ENCODE results near the gene C2orf92. TPM values are rescaled to one million over a fixed set of nuclear protein-coding genes. Genes with fewer than 3 reads are reported as not detected.

The C2orf92 gene
- total RNA-seq, 1 experiment from 2014 or later, result 5.9 TPM

DNA sequence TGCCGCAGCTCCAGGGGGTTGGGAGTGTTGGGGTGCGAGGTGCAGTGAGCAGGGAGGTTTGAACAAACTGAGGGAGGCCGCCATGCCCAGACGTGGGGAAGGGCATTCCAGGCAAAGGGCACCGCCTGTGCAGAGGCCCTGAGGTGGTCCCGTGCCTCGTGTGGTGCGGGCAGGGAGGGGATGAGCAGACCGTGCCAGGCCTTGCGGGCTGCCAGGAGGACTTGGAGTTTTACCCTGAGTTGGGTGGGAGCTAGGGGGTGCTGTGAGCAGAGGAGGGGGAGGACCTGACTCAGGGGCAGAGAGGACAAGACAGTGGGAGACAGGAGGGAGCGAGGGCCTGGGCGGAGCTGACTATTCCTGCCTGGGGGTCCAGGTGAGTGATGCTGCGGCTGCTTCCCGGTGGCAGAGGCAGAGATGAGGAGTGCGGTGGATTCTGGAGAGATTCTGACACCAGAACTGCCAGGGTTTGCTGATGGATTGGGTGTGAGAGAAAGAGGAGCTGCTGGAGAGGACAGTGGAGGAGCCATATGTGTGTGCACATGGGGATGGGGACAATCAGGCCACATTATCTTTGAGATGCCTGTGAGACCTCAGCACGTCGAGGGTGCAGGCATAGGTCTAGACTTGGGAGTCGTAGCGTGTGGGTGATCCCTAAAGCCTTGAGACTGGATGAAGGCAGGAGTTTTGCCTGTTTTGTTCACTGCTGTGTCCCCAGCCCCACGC, 67.3 kb downstream of the C2orf92 start:
- Histone ChIP-seq H2AFZ (ENCODE audit: low read length) (no peak overlapping the region), H3K9me3 (ENCODE audit: low read length) (no peaks in the 10 kb centered on the region), H3K4me3 (ENCODE audit: low read length) (no peak overlapping the region), H3K9ac (ENCODE audit: low read length) (no peak overlapping the region), H3K9me2 (replicated peaks; ENCODE audit: insufficient read depth, low read length) (no peaks in the 10 kb centered on the region), H3K27me3 (ENCODE audit: low read length) (no peaks in the 10 kb centered on the region), H3K4me2 (ENCODE audit: low read depth, low read length, poor library complexity, severe bottlenecking) (no peak overlapping the region), H4K20me1 (ENCODE audit: insufficient read depth, low read depth, low read length) (no peaks in the 10 kb centered on the region), H3K79me2 (ENCODE audit: low read length) (no peaks in the 10 kb centered on the region), H3K4me1 (ENCODE audit: low read length) (no peaks in the 10 kb centered on the region), H3K36me3 (ENCODE audit: insufficient read depth, low read length) (no peaks in the 10 kb centered on the region), H3K27ac (ENCODE audit: low read length) (no peak overlapping the region)
- DNase-seq, result no peak

DNA sequence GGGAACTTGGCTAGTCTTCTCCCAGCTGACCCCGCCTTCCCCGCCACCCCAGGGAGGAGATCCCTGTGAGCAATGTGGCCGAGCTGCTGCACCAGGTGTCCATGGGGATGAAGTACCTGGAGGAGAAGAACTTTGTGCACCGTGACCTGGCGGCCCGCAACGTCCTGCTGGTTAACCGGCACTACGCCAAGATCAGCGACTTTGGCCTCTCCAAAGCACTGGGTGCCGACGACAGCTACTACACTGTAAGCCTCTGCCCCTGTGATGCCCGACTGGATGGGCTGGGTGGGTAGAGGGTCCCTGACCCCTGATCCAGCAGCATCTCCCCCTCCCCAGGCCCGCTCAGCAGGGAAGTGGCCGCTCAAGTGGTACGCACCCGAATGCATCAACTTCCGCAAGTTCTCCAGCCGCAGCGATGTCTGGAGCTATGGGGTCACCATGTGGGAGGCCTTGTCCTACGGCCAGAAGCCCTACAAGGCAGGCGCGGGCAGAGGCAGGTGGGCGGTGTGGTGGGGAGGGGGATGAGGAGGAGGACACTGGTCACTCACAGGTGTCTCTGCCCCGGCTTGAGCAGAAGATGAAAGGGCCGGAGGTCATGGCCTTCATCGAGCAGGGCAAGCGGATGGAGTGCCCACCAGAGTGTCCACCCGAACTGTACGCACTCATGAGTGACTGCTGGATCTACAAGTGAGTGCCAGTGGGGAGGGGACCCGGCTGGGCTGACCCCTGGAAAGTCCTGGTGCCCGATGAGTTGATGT, 68.1 kb downstream of the C2orf92 start:
- no peak overlapping the region for H3K4me2 ChIP-seq (ENCODE audit: low read depth, low read length, poor library complexity, severe bottlenecking)
- no peaks in the 10 kb centered on the region for H4K20me1 ChIP-seq (ENCODE audit: insufficient read depth, low read depth, low read length)
- no peaks in the 10 kb centered on the region for H3K9me3 ChIP-seq (ENCODE audit: low read length)
- H2AFZ ChIP-seq (ENCODE audit: low read length), result no peak overlapping the region
- H3K4me1 ChIP-seq (ENCODE audit: low read length), result no peaks in the 10 kb centered on the region
- H3K79me2 ChIP-seq (ENCODE audit: low read length), result no peaks in the 10 kb centered on the region
- no peaks in the 10 kb centered on the region for H3K9me2 ChIP-seq (replicated peaks; ENCODE audit: insufficient read depth, low read length)
- no peaks in the 10 kb centered on the region for H3K27me3 ChIP-seq (ENCODE audit: low read length)
- H3K27ac ChIP-seq (ENCODE audit: low read length), result no peak overlapping the region
- no peaks in the 10 kb centered on the region for H3K36me3 ChIP-seq (ENCODE audit: insufficient read depth, low read length)
- H3K9ac ChIP-seq (ENCODE audit: low read length), result no peak overlapping the region
- DNase-seq, result no peak
- no peak overlapping the region for H3K4me3 ChIP-seq (ENCODE audit: low read length)

DNA sequence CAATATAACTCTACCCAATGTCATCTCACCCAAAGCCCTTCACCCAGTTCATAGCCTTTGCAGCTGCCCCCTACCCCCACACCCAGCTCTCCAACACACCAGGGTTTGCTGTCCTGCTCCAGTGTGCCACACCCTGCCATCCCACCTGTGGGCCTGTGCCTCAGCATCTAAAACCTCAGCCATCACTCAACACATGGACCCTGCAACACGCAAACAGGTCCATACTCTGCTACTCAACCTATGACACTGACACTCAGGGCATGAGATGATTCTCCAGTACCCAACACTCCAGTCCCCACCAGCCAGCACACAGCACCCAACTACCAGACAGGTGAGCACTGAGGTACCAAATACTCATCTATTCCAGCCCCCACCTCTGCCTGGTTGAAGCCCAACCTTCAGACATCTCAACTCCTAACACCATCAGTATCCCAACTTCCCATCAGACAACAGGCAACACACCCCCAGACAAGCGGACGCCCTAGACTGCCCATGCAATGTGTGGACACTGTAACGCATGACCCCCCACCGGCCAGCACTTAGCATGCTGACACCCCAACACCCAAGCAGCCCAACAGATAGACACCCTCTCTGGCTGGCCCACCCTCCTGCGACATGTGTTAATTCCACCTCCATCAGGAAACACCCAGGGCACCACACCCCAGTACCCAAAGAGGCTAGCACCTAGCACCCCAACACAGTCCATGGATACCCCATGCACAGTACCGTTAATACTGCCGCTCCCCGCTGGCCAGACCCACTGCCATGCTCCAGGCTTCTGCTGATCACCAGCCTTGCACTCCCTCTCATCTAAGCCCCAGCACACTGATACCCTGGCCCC, 68.9 kb downstream of the C2orf92 start:
- Histone ChIP-seq H3K9ac (ENCODE audit: low read length) (no peak overlapping the region), H3K4me2 (ENCODE audit: low read depth, low read length, poor library complexity, severe bottlenecking) (no peak overlapping the region), H3K4me1 (ENCODE audit: low read length) (no peaks in the 10 kb centered on the region), H3K4me3 (ENCODE audit: low read length) (no peak overlapping the region), H2AFZ (ENCODE audit: low read length) (no peak overlapping the region), H4K20me1 (ENCODE audit: insufficient read depth, low read depth, low read length) (no peaks in the 10 kb centered on the region), H3K9me2 (replicated peaks; ENCODE audit: insufficient read depth, low read length) (no peaks in the 10 kb centered on the region), H3K27ac (ENCODE audit: low read length) (no peak overlapping the region), H3K27me3 (ENCODE audit: low read length) (no peaks in the 10 kb centered on the region), H3K36me3 (ENCODE audit: insufficient read depth, low read length) (no peaks in the 10 kb centered on the region), H3K9me3 (ENCODE audit: low read length) (no peaks in the 10 kb centered on the region), H3K79me2 (ENCODE audit: low read length) (no peaks in the 10 kb centered on the region)
- DNase-seq, result no peak

DNA sequence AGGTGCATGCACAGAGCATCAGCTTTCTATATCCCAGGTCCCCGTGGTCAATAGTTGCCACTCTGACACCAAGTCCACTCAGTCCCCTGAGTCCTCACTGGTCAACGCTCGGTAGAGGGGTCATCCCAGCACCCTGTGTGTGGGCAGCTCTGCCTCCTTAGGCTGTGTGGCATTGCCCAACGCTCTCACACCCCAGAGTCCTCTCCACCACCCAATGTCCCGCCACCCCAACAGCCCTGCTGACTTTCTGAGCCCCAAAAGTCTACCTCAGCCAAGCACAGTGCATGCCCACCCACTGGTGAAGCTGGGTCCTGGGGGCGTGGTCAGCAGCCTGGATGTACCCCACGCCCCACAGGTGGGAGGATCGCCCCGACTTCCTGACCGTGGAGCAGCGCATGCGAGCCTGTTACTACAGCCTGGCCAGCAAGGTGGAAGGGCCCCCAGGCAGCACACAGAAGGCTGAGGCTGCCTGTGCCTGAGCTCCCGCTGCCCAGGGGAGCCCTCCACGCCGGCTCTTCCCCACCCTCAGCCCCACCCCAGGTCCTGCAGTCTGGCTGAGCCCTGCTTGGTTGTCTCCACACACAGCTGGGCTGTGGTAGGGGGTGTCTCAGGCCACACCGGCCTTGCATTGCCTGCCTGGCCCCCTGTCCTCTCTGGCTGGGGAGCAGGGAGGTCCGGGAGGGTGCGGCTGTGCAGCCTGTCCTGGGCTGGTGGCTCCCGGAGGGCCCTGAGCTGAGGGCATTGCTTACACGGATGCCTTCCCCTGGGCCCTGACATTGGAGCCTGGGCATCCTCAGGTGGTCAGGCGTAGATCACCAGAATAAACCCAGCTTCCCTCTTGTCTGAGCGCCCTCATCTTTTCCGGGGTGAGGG, 69.7 kb downstream of the C2orf92 start:
- Histone ChIP-seq H3K9me3 (ENCODE audit: low read length) (no peaks in the 10 kb centered on the region), H3K4me1 (ENCODE audit: low read length) (no peaks in the 10 kb centered on the region), H3K27ac (ENCODE audit: low read length) (no peak overlapping the region), H3K9ac (ENCODE audit: low read length) (no peak overlapping the region), H3K27me3 (ENCODE audit: low read length) (no peaks in the 10 kb centered on the region), H3K9me2 (replicated peaks; ENCODE audit: insufficient read depth, low read length) (no peaks in the 10 kb centered on the region), H4K20me1 (ENCODE audit: insufficient read depth, low read depth, low read length) (no peaks in the 10 kb centered on the region), H3K4me3 (ENCODE audit: low read length) (no peak overlapping the region), H2AFZ (ENCODE audit: low read length) (no peak overlapping the region), H3K36me3 (ENCODE audit: insufficient read depth, low read length) (no peaks in the 10 kb centered on the region), H3K79me2 (ENCODE audit: low read length) (no peaks in the 10 kb centered on the region), H3K4me2 (ENCODE audit: low read depth, low read length, poor library complexity, severe bottlenecking) (no peak overlapping the region)
- DNase-seq, result no peak

DNA sequence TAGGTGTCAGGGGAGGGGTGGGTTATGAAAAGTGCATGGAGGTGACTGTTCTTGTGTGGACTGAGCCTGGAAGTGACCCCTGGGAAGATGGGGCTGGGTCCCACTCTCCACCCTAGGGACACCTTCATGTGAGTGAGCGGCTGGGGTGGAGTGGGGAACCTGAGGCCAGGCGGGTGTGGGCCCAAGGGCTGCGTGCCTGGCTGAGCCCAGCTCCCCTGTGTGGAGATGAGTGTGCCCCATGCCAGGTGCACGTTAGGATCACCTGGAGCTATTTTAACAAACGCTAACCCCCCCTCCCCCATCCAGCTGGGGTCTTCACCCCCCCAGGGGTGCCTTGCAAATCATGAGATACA, 70.4 kb downstream of the C2orf92 start:
- Histone ChIP-seq H3K4me3 (ENCODE audit: low read length) (no peak overlapping the region), H4K20me1 (ENCODE audit: insufficient read depth, low read depth, low read length) (no peaks in the 10 kb centered on the region), H3K27me3 (ENCODE audit: low read length) (no peaks in the 10 kb centered on the region), H3K9me3 (ENCODE audit: low read length) (no peaks in the 10 kb centered on the region), H3K36me3 (ENCODE audit: insufficient read depth, low read length) (no peaks in the 10 kb centered on the region), H3K9me2 (replicated peaks; ENCODE audit: insufficient read depth, low read length) (no peaks in the 10 kb centered on the region), H3K4me1 (ENCODE audit: low read length) (no peaks in the 10 kb centered on the region), H3K27ac (ENCODE audit: low read length) (no peak overlapping the region), H3K79me2 (ENCODE audit: low read length) (no peaks in the 10 kb centered on the region), H2AFZ (ENCODE audit: low read length) (no peak overlapping the region), H3K9ac (ENCODE audit: low read length) (no peak overlapping the region), H3K4me2 (ENCODE audit: low read depth, low read length, poor library complexity, severe bottlenecking) (no peak overlapping the region)
- DNase-seq, result no peak

DNA sequence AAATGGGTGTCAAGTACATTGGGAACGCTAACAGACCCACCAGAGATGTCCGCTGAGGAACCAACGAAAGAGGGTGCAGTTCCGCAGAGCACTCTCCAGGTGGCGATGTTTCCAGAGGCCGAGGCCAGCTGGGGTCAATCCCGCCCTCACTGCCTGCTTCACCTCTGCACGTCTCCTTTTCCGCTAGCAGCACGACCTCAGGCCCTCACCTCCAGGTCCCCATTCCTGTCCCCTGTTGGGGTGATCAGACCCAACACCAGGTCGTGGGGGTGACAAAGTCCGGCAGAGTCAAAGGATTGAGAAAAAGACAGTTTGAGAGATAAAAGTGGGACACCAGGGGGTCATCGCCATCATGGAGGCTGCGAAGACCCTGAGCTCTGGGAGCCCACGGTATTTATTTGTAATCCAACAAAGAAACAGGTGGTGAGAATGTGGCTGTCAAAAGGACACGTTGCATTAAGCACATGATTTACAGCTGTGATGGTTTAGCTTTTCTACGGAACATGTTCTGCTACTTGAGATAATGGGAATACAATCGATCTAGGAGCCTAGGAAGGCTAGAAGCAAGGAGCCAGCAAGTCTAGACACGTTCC, 71.2 kb downstream of the C2orf92 start:
- Histone ChIP-seq H4K20me1 (ENCODE audit: insufficient read depth, low read depth, low read length) (no peaks in the 10 kb centered on the region), H3K4me1 (ENCODE audit: low read length) (peaks cover 5% of the 10 kb centered on the region), H3K9ac (ENCODE audit: low read length) (no peak overlapping the region), H3K27ac (ENCODE audit: low read length) (no peak overlapping the region), H3K4me3 (ENCODE audit: low read length) (no peak overlapping the region), H3K9me3 (ENCODE audit: low read length) (no peaks in the 10 kb centered on the region), H3K4me2 (ENCODE audit: low read depth, low read length, poor library complexity, severe bottlenecking) (no peak overlapping the region), H3K79me2 (ENCODE audit: low read length) (no peaks in the 10 kb centered on the region), H3K27me3 (ENCODE audit: low read length) (no peaks in the 10 kb centered on the region), H3K9me2 (replicated peaks; ENCODE audit: insufficient read depth, low read length) (no peaks in the 10 kb centered on the region), H2AFZ (ENCODE audit: low read length) (no peak overlapping the region), H3K36me3 (ENCODE audit: insufficient read depth, low read length) (no peaks in the 10 kb centered on the region)
- DNase-seq, result peak; percentile 81

DNA sequence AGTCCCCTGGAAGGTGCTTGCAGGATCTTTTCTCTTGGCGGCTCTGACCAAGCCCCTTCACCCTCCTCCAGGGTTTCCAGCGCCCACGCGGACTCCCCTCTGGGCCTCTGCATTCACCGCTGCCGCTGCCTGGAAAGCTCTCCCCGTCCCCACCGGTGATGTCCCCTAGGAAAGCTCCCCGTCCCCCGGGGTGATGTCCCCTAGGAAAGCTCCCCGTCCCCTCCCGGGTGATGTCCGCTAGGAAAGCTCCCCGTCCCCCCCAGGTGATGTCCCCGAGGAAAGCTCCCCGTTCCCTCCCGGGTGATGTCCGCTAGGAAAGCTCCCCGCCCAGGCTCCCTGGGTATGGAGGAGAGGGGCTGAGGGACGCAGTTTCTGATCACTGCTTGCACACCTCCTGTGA, 71.7 kb downstream of the C2orf92 start:
- no peaks in the 10 kb centered on the region for H3K79me2 ChIP-seq (ENCODE audit: low read length)
- H3K36me3 ChIP-seq (ENCODE audit: insufficient read depth, low read length), result no peaks in the 10 kb centered on the region
- no peak overlapping the region for H3K27ac ChIP-seq (ENCODE audit: low read length)
- H3K9ac ChIP-seq (ENCODE audit: low read length), result no peak overlapping the region
- no peak overlapping the region for H3K4me3 ChIP-seq (ENCODE audit: low read length)
- DNase-seq, result no peak
- no peak overlapping the region for H2AFZ ChIP-seq (ENCODE audit: low read length)
- no peaks in the 10 kb centered on the region for H3K9me2 ChIP-seq (replicated peaks; ENCODE audit: insufficient read depth, low read length)
- peaks cover 9% of the 10 kb centered on the region for H3K4me1 ChIP-seq (ENCODE audit: low read length)
- H4K20me1 ChIP-seq (ENCODE audit: insufficient read depth, low read depth, low read length), result no peaks in the 10 kb centered on the region
- H3K4me2 ChIP-seq (ENCODE audit: low read depth, low read length, poor library complexity, severe bottlenecking), result no peak overlapping the region
- H3K27me3 ChIP-seq (ENCODE audit: low read length), result no peaks in the 10 kb centered on the region
- no peaks in the 10 kb centered on the region for H3K9me3 ChIP-seq (ENCODE audit: low read length)

All from Karpas-422 (cell line).